GM21529 (cell line): ENCODE data around the gene PDE4B.
"Not testable (repeated sequence)": the region's sequence is repeated elsewhere in the genome, so short reads cannot be mapped to it uniquely, and the experiment has no call there.

ENCODE experiments used
- ATAC-seq: cut with Tn5 transposase; IDR thresholded peaks from one replicate; pipeline ENCODE4 v1.9.1; 2021; ENCODE audit not compliant: unreplicated experiment

The PDE4B gene

DNA sequence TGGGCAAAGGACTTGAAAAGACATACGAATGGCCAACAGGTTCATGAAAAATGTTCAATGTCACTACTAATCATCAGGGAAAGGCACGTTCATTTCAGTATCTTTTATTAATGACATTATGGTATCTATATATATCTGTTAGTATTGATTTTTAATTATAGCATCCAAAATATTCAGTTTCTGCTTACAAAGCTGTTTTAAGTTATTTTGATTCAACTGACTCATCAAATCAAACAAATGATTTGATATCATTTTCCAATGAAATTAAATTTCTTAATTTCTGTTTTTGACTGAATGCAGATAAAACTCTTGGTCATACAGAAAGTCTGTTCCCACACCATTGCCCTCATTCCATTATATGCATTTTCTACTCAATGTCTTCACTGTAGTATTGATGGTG is 315.9 kb downstream of the PDE4B start:
- ATAC-seq: no peak

DNA sequence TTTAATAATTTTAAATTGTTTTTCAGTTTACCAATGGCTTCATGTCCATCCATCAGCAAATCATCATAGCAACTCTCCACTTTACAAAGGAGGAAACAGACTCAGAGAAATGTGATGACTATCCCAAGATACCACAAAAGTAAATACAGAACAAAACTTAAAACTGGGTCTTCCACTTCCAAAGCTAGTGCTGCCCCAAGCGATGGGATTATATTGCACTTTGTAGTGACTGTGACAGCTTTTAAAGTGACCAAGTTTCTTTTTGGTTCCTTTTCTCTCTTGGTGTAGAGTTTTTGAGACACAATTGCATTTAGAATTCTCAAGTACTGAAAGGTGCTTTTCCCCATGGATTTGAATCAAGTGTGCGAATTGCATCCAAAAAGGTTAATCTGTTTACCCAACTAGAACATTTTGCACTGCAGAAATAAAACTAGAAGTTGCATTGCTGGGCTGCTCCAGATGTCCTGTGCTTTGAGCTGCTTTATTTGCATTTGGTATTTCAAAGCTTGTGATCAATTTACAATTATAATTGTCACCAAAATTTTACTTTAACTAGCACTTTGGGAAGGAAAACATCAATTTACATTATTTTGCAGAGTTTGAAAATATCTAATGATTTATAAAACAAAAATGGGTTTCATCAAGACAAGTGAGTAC is 320.2 kb downstream of the PDE4B start:
- ATAC-seq: no peak

DNA sequence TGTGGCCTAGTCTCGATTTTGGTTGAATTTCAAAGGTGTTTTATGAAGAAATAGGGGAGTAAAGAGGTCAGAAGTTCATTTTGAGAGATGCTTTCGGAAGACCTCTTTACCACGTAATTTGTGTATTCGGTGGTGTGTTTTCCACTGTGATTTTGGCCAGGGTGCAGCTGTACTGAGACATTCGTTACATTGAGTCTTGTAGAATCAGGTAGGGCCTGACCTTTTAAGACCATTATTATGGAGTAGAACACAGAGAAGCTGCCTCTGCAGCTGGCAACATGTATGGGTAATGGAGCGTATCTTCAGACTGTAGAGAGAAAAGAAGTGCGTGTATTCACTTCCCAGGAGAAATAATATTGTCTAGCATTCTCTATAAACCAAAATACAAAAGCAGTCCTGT is 326.5 kb downstream of the PDE4B start:
- ATAC-seq: no peak

DNA sequence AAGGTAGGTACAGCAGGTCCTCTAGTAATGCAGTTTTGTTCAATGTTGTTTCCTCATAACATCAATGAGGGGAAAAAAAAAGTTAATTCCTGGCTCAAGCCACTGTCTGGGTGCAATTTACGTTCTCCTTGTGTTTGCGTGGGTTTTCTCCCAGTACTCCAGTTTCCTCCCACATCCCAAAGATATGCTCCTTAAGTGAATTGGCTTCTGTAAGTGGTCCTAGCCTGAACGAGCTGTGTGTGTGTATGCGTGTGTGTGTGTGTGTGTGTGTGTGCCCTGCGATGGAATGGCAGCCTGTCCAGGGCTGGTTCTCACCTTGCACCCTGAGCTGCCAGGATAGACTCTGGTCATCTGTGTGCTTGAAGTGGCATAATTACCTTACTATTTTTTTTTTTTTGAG is 332.0 kb downstream of the PDE4B start:
- no peak for ATAC-seq

DNA sequence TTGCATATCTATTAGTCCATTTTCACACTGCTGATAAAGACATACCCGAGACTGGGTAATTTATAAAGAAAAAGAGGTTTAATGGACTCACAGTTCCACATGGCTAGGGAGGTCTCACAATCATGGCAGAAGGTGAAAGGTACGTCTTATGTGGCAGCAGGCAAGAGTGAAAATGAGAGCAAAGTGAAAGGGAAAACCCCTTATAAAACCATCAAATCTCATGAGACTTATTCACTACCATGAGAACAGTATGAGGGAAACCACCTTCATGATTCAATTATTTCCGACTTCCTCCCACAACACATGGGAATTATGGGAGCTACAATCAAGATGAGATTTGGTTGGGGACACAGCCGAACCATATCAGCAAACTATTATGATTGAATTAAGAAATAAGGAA is 335.9 kb downstream of the PDE4B start:
- ATAC-seq: not testable (repeated sequence)

DNA sequence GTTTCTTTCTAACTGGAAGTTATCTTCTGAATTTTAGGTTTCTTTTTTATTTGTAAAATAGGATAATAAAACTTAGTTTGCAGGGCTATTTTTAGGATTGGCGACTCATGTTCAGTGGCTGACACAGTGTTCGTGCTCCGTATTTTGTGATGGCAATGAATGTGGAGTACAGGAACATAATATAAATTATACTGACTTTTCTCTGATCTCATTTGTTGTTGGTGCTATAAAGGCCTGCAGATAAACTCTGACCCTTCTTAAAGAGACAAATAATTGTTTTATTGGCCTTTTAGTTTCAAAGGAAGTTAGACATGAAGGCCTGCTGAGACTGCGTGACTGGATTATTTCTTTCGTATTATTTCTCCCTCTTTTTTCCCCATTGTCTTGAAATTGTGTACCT is 339.6 kb downstream of the PDE4B start:
- ATAC-seq: no peak

DNA sequence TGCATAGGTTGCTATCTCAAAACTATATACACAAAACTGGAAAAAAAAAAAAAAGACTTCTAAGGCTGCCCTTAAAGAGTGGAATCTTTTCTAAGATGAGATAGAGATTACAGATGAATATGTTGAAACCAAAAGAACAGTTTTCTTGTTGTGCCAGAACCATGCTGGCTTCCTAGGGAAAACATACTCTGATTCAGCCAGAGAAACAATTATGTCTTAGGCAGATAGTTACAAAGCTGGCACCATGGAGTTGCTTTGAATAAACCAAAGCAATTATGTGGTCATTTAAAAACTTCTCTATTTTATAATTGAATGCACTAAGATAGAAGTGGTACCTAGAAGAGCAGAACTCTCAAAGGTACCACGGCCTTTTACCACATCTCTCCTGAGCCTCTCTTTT is 341.3 kb downstream of the PDE4B start:
- no peak for ATAC-seq

DNA sequence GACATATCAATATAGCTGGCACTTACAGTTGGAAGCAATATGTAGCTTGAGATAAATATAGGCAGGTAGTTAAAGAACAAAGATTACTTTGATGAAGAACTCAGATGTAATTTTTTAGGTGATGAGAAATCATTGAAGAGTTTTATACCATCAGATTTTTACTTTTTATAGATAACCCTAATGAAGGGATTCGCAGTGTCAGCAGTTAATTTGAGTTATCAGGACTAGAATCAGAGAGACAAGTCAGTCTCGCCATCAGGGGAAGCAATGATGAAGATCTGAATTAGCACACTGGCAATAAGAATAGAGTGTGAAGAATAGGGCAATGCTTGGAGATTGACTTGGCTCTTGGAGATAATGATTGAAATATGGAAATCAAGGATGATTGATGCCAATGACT is 342.5 kb downstream of the PDE4B start:
- ATAC-seq: no peak

DNA sequence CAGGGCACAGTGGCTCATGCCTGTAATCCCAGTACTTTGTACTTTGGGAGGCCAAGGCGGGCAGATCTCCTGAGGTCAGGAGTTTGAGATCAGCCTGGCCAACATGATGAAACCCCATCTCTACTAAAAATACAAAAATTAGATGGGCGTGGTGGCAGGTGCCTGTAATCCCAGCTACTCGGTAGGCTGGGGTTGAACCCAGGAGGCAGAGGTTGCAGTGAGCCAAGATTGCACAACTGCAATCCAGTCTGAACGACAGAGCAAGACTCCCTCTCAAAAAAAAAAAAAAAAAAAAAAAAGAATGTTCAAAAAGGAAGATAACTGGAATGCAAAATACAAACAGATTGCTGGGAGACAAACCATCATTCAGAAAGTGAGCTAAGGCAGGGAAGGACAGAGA is 343.7 kb downstream of the PDE4B start:
- not testable (repeated sequence) for ATAC-seq

DNA sequence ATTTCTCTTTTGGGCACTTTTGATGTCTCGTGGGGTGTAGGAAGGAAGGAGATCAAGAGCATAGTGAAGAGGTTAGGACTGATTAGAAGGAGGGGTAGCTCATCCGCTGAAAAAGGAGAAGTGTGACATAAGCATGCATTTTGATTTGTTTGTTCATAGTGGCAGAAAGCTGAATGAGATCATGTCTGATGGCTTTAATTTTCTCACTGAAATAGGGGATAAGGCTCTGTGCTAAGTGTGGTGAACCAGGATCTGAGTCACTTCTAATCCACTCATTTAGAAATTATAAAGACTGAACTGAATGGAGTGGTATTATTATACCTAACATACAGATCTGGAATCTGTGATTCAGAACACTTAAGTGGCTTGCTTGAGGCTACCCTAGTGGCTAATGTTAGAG is 344.5 kb downstream of the PDE4B start:
- no peak for ATAC-seq

DNA sequence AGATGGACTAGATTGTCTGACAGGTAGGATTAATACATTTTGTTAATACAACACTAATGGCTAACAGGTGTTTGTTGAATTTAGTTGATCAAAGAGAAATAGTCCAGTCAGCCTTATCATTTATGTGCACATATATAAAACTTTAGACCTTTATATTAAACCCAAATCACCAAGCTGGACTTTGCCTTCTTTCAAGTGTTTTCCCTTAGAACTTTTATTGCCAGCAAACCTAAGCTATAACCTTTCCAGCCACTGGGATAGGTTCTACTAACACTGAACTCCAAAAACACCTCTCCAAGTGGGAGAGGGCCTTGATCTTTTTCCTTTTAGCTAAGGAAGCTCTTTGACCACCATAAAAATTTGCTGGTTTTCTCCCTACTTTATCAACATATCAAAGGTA is 345.9 kb downstream of the PDE4B start:
- ATAC-seq: no peak

DNA sequence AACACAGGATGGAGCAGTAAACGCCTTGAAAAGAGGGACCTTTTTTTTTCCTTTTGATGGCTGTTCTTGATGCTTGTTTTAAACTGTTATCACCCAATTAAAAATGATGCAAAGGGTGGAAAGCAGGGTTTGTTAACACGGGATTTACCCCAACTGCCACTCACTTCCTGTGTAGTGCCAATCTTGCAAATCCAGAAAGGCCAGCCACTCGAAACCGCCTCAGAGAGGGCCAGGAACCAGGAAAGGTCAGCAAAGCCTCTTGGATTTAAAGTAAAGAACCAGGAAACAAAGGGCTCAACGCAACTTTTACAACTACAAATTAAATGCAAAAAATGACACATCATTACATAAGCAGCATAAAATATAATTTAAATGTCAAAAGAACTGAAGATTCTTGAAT is 347.4 kb downstream of the PDE4B start:
- no peak for ATAC-seq

DNA sequence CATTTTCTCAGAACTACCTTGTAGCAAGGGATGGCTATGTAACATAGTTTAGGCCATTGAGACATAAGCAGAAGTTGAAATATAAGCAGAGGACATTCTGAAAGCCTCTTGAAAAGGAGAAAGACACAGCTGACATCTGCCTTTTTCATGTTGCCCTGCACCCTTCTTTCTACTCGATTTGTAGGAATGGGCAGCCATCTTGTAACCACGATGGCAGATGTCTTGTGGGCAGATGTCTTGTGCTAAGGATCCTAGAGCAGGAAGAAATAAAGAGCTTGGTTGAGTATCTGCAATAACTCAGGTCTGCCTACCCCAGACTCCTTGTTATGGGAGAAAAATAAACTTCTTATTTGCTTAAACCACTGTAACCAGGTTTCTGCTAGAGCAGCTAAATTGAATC is 351.0 kb downstream of the PDE4B start:
- no peak for ATAC-seq

DNA sequence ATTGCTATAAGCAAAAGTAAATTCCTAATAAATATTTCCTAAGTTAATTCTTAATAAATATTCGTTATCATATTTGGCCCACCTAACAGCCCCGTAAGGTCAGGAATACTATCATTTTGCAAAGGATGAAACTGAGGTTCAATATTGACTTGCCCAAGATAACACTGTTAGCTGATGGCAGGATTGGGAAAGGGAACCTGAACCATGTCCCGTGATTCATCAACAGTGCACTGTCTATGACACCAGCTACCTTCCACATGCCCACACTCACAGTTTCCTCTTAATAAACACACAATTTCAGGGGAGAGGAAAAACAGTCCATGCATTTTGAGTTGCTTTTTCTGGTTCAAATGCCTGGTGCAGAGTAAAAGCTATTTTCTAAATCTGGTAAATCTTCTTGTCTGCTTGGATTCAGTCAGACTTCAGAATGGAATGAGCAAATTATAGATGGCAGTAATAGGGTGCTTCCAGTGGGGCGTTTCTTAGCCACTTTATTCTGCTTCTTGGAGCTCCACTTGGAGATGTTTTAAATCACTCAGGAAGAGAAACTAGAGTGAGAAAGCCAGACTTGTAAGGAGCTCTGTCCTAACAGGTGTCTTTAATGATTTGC is 354.6 kb downstream of the PDE4B start:
- no peak for ATAC-seq

DNA sequence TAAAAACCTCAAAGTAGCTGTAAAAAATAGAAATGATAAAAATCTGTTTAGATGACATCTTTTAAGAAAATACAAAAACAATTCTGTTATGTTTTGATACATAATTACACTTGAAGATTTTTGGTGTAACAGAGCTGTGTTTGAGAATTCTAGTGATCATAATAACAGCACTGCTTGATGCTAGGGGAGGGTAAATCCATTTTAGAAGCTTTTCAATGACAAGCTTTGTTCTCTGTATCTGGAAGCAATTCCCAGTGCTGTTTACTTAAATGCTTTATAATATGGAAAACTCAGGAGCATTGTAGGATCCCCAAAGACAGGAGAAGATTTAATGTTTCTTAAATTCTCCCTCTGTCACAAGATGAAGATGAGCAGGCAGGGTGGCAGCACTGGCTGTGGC is 359.3 kb downstream of the PDE4B start:
- no peak for ATAC-seq

DNA sequence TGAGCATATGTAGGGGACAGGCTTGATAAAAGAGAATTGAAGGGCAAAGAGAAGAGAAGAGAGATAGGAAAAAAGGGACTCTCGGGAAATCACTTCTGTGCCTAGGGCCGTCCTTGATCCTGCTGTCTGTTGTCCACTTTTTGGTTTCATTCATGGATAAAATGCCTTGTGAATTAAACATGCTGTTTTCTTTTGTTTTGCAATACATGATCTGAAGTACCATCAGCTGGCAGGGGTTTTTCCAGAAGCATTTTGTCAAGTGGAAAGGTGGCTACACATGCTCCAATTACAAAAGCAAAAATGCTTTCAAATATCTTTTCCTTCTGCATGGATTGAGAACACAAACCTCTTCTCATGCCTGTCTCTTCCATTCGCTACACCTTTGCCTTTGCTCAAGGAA is 361.7 kb downstream of the PDE4B start:
- no peak for ATAC-seq

DNA sequence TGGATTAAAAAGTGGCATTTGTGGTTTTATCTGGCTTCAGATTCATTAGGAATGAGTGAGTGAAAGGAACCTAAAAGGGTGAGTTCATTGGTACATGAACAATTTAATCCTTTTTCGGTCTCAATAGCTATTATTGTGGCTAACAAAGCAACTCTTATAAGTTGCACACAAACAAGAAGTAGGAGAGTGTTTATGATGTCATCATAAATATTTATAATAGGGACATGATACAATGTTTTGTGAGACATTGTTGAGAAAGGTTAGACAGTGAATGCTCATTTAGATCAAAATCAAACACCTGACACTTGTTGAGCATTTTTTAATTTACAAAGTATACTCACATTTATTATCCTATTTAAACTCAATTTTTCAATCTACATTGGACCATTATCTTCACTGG is 363.4 kb downstream of the PDE4B start:
- ATAC-seq: no peak

DNA sequence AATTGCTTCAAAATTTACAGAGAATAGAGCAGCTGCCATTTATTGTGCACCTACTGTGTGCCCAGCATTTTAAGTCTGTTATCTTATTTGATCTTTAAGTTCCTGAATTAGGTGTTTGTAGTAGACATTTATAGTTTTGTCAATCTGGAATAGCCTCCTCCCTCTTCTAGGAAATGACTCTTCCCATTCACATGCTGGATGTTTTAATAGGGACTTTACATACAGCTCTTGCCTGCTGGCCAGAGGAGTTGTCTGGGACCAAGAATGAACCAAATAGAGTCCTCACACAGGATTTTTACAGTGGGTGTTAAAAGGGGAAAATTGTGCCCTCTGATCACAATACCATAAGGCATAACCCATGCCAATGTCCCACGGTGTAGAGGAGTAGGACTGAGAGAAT is 367.1 kb downstream of the PDE4B start:
- ATAC-seq: no peak

DNA sequence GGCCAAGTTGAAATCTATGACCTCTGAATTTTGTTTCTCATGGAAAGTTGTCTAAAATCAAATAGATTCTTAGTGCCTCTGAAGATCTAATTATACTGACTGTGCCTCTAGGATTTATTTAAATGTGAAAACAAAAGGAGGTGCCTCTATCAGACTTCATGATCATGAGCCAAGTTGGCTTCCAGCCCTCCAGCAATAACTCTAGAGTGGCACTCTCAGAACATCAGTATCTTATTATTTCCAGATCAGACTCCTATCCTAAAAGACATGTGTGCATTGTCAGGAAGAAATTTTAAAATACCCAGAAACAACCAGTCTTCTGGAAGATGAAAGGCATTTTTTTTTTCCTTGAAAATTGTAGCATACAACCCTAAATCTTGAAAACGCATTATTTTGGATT is 368.0 kb downstream of the PDE4B start:
- no peak for ATAC-seq

DNA sequence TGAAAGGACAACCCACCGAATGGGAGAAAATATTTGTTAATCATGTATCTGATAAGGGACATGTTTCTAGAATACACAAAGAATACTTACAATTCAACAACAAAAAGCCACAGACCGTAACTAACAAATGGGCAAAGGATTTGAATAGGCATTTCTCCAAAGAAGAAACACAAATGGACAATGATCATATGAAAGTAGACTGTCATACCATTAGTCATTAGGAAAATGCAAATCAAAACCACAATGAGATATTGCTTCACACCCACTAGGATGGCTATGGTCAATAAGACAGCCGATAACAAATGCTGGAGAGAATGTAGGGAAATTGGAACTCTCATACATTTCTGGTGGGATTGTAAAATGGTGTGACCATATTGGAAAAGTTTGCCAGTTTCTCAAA is 374.1 kb downstream of the PDE4B start:
- no peak for ATAC-seq

DNA sequence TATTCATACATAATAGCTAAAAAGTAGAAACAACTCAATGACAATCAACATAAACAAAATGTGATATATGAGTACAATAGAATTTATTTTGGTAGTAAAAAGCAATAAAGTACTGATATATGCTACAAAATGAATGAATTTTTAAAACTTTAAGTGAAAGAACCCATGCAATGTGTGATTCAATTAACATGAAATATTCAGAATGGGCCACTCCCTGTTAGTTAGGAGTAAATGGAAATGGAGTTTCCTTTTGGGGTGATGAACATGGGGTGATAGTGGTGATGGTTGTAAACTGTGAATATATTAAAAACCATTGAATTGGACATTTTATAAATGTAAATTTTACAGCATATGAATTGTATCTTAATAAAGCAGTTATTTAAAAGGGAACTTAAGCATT is 374.6 kb downstream of the PDE4B start:
- ATAC-seq: no peak

DNA sequence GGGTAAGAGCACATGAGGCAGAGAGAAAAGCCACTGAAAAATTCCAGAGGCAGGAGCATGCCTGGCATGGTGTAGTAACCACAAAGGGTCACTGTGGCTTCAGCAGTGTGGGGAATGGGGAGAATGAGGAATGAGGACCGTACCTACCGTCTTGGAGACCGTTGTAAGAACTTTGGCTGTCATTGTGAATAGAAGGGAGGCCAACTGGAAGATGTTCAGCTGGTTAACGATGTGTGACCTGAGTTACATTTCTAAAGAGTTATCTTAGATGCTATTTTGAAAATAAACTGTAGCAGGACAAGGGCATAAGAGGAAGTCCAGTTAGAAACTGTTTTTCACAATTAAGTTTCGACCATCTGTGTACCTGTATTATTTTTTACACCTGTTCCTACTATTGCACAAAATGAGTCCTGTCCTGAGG is 375.8 kb downstream of the PDE4B start:
- ATAC-seq: peak; percentile 65
